Activated CD8-positive, alpha-beta memory T cell treated with anti-CD3 and anti-CD28 coated beads, Interleukin-2, amount 50 U/mL, for 4 hours (primary cell): ENCODE data around the gene CUBN.
"Not testable (repeated sequence)": the region's sequence is repeated elsewhere in the genome, so short reads cannot be mapped to it uniquely, and the experiment has no call there.

ENCODE experiments used
- DNase-seq: peaks from one replicate; pipeline ENCODE4 v3.0.0-alpha.2; 2020

Gene CUBN

GRCh38 chr10:17140386-17140761, 10.8 kb upstream of the CUBN start:
- no peak for DNase-seq

GRCh38 chr10:17138460-17139042, 8.9 kb upstream of the CUBN start:
- no peak for DNase-seq

GRCh38 chr10:17134737-17135260, 5.2 kb upstream of the CUBN start:
- no peak for DNase-seq

GRCh38 chr10:17134282-17134681, 4.7 kb upstream of the CUBN start:
- DNase-seq = no peak

- no peak for DNase-seq
These were observed 1.4 kb downstream of the CUBN start for GRCh38 chr10:17128261-17128660.

- DNase-seq = no peak
These were observed 3.3 kb downstream of the CUBN start for GRCh38 chr10:17126327-17126726.

- DNase-seq = no peak
These were observed 4.3 kb downstream of the CUBN start for GRCh38 chr10:17125206-17125893.

- DNase-seq = no peak
These were observed 5.7 kb downstream of the CUBN start for GRCh38 chr10:17123961-17124360.

- DNase-seq = no peak
These were observed 6.6 kb downstream of the CUBN start for GRCh38 chr10:17122726-17123661.

GRCh38 chr10:17122052-17122451, 7.6 kb downstream of the CUBN start:
- no peak for DNase-seq

GRCh38 chr10:17120694-17121093, 8.9 kb downstream of the CUBN start:
- DNase-seq = no peak

GRCh38 chr10:17119845-17120244, 9.8 kb downstream of the CUBN start:
- DNase-seq = no peak

GRCh38 chr10:17116193-17116592, 13.4 kb downstream of the CUBN start:
- no peak for DNase-seq

GRCh38 chr10:17115683-17116082, 13.9 kb downstream of the CUBN start:
- no peak for DNase-seq

GRCh38 chr10:17114878-17115444, 14.7 kb downstream of the CUBN start:
- not testable (repeated sequence) for DNase-seq

- no peak for DNase-seq
These were observed 15.6 kb downstream of the CUBN start for GRCh38 chr10:17113889-17114540.

- no peak for DNase-seq
These were observed 16.3 kb downstream of the CUBN start for GRCh38 chr10:17113346-17113745.

- no peak for DNase-seq
These were observed 17.0 kb downstream of the CUBN start for GRCh38 chr10:17112566-17112965.

- peak; percentile 21 for DNase-seq
These were observed 20.0 kb downstream of the CUBN start for GRCh38 chr10:17109475-17110207.

- DNase-seq = no peak
These were observed 20.6 kb downstream of the CUBN start for GRCh38 chr10:17109046-17109445.

GRCh38 chr10:17106991-17107390, 22.6 kb downstream of the CUBN start:
- DNase-seq = no peak

GRCh38 chr10:17101910-17102266, 27.7 kb downstream of the CUBN start:
- no peak for DNase-seq
